GM12872 (cell line): ENCODE data around the gene IRF2.

Experiments used
- CTCF ChIP-seq: IDR thresholded peaks from 3 replicates; pipeline ENCODE4 v1.5.1; 2011; ENCODE audit warnings: low read depth, mild to moderate bottlenecking, low read length, moderate library complexity; ENCODE audit not compliant: insufficient read depth

IRF2 gene

GRCh38 chr4:184427093-184427492 is 47.3 kb downstream of the IRF2 start:
- TF ChIP-seq CTCF: no peak

- TF ChIP-seq CTCF: no peak
Observed at GRCh38 chr4:184424993-184425758, 49.2 kb downstream of the IRF2 start.

GRCh38 chr4:184424279-184424678 is 50.1 kb downstream of the IRF2 start:
- TF ChIP-seq CTCF: no peak

GRCh38 chr4:184423003-184423686 is 51.2 kb downstream of the IRF2 start:
- no peak for TF ChIP-seq CTCF

GRCh38 chr4:184422378-184422777 is 52.0 kb downstream of the IRF2 start:
- TF ChIP-seq CTCF: no peak

GRCh38 chr4:184421533-184422155 is 52.7 kb downstream of the IRF2 start:
- no peak for TF ChIP-seq CTCF

- no peak for TF ChIP-seq CTCF
Observed at GRCh38 chr4:184420881-184421416, 53.4 kb downstream of the IRF2 start.
